Measurements from ENCODE around the gene CYP19A1.

CYP19A1 gene

DNA sequence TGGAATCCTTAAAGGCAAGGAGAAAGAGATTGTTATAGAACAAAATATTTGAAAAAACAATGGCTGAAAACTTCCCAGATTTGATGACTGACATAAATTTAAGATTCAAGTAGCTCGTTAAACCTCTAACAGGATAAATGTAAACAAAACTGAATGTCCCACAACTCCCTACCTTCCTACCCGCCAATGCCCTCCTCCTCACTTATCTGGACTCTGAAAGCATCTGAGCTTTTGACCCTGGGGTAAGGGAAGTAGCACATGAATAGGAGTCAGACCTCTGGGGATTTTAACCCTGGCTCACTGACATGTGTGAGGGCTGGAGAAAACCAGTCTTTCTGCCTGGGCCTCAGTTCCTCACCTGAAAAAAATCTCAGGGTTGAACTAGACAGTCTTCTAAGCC, 26.9 kb downstream of the CYP19A1 start:
- no peak overlapping the region for H3K4me3 ChIP-seq (ENCODE audit: low read depth, low read length)
- TF ChIP-seq, protein P1, sequence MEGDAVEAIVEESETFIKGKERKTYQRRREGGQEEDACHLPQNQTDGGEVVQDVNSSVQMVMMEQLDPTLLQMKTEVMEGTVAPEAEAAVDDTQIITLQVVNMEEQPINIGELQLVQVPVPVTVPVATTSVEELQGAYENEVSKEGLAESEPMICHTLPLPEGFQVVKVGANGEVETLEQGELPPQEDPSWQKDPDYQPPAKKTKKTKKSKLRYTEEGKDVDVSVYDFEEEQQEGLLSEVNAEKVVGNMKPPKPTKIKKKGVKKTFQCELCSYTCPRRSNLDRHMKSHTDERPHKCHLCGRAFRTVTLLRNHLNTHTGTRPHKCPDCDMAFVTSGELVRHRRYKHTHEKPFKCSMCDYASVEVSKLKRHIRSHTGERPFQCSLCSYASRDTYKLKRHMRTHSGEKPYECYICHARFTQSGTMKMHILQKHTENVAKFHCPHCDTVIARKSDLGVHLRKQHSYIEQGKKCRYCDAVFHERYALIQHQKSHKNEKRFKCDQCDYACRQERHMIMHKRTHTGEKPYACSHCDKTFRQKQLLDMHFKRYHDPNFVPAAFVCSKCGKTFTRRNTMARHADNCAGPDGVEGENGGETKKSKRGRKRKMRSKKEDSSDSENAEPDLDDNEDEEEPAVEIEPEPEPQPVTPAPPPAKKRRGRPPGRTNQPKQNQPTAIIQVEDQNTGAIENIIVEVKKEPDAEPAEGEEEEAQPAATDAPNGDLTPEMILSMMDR (IDR thresholded peaks at IDR 0.05; ENCODE audit: low read depth, low read length), result no peak

DNA sequence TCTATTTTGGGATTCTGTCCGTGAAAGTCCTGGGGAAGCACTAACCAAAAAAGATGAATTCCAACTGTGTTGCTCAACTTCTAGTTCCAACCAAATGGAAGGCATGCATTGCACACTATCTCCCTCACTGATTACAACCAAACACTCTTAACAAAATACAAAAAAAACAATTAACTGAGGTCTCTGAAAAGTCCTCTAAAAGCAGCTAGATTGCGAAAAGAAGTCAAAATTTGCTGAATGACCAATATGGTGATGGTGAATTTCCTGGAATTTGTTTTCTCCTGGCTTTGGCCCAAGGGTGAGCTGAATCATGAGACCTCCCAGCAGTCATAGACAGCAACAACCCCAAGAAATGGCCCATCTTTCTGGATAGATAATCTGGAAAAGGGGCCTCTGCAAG, 28.3 kb downstream of the CYP19A1 start:
- H3K4me3 ChIP-seq (ENCODE audit: low read depth, low read length), result no peak overlapping the region
- TF ChIP-seq, protein P1 (IDR thresholded peaks at IDR 0.05; ENCODE audit: low read depth, low read length), result no peak

DNA sequence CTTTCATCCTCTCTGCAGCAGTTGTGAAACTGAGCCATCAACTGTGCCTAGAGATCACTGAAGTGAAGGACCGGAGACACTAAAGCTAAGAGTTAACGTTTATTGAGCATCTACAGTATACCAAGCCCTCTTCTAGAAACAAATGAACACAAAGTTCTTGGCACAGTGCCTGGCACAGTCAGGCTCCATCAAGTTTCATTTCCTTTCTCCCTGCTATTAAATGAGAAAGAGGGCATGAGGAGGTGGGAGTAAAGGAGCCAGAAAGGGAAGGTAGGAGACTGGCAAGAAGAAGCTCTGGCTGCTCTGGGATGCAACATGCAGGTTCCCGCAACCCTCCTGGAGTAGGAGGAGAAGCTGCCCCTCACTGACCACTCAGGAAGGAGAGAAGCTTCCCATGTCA, 30.6 kb downstream of the CYP19A1 start:
- TF ChIP-seq, protein P1 (IDR thresholded peaks at IDR 0.05; ENCODE audit: low read depth, low read length), result no peak
- H3K4me3 ChIP-seq (ENCODE audit: low read depth, low read length), result no peak overlapping the region

DNA sequence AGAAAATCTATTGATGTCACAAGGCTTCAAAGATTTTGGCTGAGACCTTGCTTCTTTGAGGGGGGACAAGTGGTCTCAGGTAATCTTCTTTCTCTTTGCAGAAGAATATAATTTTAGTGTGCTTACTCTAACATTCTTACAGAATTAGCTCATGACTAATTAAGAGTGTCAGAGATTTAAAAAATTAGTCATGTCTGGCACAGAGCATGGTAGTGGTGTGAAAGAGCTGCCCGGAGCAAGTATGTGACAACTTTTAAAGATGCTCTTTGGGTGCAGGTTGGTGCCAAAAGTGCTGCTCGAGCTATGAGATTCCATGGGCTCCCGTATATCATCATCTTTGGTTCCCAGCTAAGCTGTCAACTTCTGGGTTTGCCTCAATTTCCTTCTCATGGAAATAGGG, 31.1 kb downstream of the CYP19A1 start:
- TF ChIP-seq, protein P1 (IDR thresholded peaks at IDR 0.05; ENCODE audit: low read depth, low read length), result no peak

DNA sequence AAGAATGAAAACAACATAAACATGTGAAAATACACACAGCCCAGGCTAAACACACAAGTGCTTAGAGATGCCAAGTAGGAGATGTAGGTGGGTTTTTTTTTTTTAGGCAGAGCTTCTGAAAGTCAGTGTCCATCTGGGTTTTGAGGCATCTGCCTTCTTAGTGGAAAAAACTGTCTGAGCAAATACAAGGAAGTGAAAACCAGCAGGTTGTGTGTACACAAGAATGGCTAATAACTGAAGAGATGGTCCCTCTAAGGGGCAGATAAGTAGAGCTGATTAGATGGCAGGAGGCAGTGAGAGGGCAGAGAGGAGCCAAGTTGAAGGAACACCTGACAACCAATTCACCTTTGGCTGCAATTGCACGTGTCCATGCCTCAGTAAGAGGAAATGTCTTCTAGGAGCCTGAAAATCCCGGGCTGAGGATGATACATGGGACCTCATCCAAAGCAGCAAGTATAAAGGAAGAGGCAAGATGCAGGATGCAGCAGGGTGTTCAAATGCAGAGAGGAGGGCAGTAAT, 34.9 kb downstream of the CYP19A1 start:
- H3K4me3 ChIP-seq (ENCODE audit: low read depth, low read length), result no peak overlapping the region
- TF ChIP-seq, protein P1 (IDR thresholded peaks at IDR 0.05; ENCODE audit: low read depth, low read length), result no peak

More for the DNA sequence above, 31.1 kb downstream of the CYP19A1 start:
- no peak overlapping the region for H3K4me3 ChIP-seq (ENCODE audit: low read depth, low read length)

DNA sequence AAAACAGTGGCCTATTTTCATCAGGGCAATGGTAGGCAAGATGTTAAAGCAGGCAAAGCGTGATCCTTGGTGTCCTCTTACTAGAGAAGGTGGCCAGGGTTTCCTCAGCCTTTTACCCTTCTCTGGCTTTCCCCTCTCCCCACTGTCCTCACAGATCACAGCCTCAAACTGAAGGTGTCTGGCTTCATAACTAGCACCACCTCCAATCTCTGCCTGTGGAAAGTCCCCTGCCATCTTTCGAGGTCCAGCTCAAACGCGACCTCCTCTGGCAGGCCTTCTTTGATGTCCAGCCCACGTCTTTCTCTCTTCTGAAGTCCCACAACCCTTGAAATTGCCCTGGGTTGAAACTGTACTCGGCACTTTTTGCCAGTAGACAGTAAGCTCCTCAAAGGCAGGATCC, 35.9 kb downstream of the CYP19A1 start:
- no peak overlapping the region for H3K4me3 ChIP-seq (ENCODE audit: low read depth, low read length)
- TF ChIP-seq, protein P1 (IDR thresholded peaks at IDR 0.05; ENCODE audit: low read depth, low read length), result no peak

DNA sequence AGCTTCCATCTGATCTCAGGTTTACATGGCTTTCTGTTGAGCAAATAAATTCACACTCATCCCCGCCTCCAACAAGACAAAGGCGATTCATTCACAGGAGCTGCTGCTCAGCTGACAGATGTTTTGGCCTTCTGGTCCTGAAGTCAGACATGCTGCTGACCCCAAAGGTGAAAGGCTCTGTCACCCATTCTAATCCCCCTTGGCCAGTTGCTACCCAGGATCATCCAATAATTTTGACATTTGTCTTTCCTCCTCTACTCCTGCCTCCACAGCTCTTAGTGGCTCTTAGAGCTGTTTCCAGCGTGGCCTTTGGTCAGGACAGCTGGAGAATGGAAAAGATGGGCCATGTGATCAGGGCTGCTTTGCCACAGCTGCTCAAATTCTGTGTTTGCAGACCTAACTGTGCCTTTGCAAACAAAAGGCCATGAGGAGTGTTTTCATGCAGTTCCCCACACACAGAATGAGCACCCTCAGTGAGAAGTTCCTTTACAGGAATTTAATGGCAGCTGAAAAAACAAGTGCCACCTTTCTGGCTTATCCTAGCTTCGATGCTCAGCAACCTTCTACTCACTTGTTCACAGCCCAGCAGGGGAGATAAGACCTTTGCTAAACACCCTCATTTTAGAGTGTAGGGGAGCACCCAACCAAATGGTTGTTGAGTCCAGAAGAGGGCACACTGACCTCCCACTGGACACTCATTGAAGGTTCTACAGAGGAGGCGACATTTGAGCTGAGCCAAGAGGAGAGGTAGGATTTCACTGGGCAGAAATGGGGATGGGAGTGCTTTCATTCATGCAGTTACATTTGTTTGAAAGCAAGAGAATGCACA, 39.0 kb downstream of the CYP19A1 start:
- no peak overlapping the region for H3K4me3 ChIP-seq (ENCODE audit: low read depth, low read length)
- TF ChIP-seq, protein P1 (IDR thresholded peaks at IDR 0.05; ENCODE audit: low read depth, low read length), result no peak
